Fibroblast of lung (primary cell): ENCODE data around the gene RUFY3. TPM values are rescaled to one million over a fixed set of nuclear protein-coding genes. Genes with fewer than 3 reads are reported as not detected.
A peak's percentile ranks its signal among the peaks of the same experiment; 100 is the strongest.

Source experiments
- DNase-seq, 2 donors: peaks; one replicate each; pipeline versions ENCODE4 v3.0.0 to v3.0.0-alpha.2; 2010; ENCODE audit warnings: low read depth in 2 of 2
- H2AFZ ChIP-seq: 2 replicates; pipeline ENCODE4 v1.5.1; 2012; ENCODE audit warnings: low read length, control low read depth, inconsistent platforms
- H3K27ac ChIP-seq: 2 replicates; pipeline ENCODE4 v1.5.1; 2011; ENCODE audit warnings: low read length, control low read depth; ENCODE audit not compliant: insufficient read depth
- H3K27me3 ChIP-seq: 2 replicates; pipeline ENCODE4 v1.5.1; 2011; ENCODE audit warnings: mild to moderate bottlenecking, low read length; ENCODE audit not compliant: control insufficient read depth, insufficient read depth
- H3K36me3 ChIP-seq: 2 replicates; pipeline ENCODE4 v1.5.1; 2011; ENCODE audit warnings: low read length; ENCODE audit not compliant: control insufficient read depth, insufficient read depth
- H3K4me1 ChIP-seq: 2 replicates; pipeline ENCODE4 v1.5.1; 2011; ENCODE audit warnings: low read length; ENCODE audit not compliant: control insufficient read depth, insufficient read depth; ENCODE audit errors: extremely low read depth
- H3K4me2 ChIP-seq: 2 replicates; pipeline ENCODE4 v1.5.1; 2011; ENCODE audit warnings: low read length, control low read depth; ENCODE audit not compliant: insufficient read depth; ENCODE audit errors: extremely low read depth
- H3K4me3 ChIP-seq, 4 experiments: fragments of 200-600 bp in 1 of 4; sonication (generic) in 1 of 4; replicated peaks in 1 of 4; 2 replicates each; pipeline ENCODE4 v1.5.1; 2011 to 2016; ENCODE audit warnings: low read length in 4 of 4, low read depth in 3 of 4, mild to moderate bottlenecking in 3 of 4, control low read depth in 2 of 4, inconsistent platforms in 1 of 4, mixed read lengths in 1 of 4; ENCODE audit not compliant: insufficient read depth in 1 of 4; ENCODE audit errors: control extremely low read depth in 1 of 4
- H3K79me2 ChIP-seq: 2 replicates; pipeline ENCODE4 v1.5.1; 2012; ENCODE audit warnings: mild to moderate bottlenecking, low read length, inconsistent platforms; ENCODE audit not compliant: control insufficient read depth, insufficient read depth
- H3K9ac ChIP-seq: 2 replicates; pipeline ENCODE4 v1.5.1; 2011; ENCODE audit warnings: mild to moderate bottlenecking, low read length, control low read depth; ENCODE audit not compliant: insufficient read depth
- H3K9me3 ChIP-seq: 2 replicates; pipeline ENCODE4 v1.5.1; 2012; ENCODE audit warnings: low read depth, low read length; ENCODE audit not compliant: control insufficient read depth, insufficient read depth
- H4K20me1 ChIP-seq: 2 replicates; pipeline ENCODE4 v1.5.1; 2011; ENCODE audit warnings: low read length; ENCODE audit not compliant: control insufficient read depth, insufficient read depth; ENCODE audit errors: extremely low read depth
- EZH2 ChIP-seq: IDR thresholded peaks from 2 replicates; pipeline ENCODE4 v1.5.1; 2012; ENCODE audit warnings: low read length, control low read depth, mild to moderate bottlenecking; ENCODE audit errors: missing control alignments
- polyA plus RNA-seq, 2 donors: library from polyadenylated mRNA; depleted of rRNA in 1 of 2; stranded (reverse) in 1 of 2; unstranded in 1 of 2; fragments of >200 nt; gene quantifications; 2 replicates each; pipeline ENCODE4 v1.2.1, GENCODE V29; 2011 to 2012; ENCODE audit warnings: missing spikeins in 1 of 2
- total RNA-seq: library from RNA; depleted of rRNA; stranded (reverse); fragments of >200 nt; gene quantifications from 2 replicates; pipeline ENCODE4 v1.2.1, GENCODE V29; 2014
- TF ChIP-seq, protein P1 (sequence below), 2 donors: IDR thresholded peaks in 1 of 2; conservative IDR thresholded peaks in 1 of 2; 1 replicate in 1 of 2; 2 replicates in 1 of 2; pipeline ENCODE4 v1.5.1; 2011 to 2012; ENCODE audit warnings: low read length in 2 of 2, control low read depth in 1 of 2, inconsistent platforms in 1 of 2, low read depth in 1 of 2, mild to moderate bottlenecking in 1 of 2

The RUFY3 gene
- total and polyA plus RNA-seq, 2 donors (not counting 1 experiment from before 2014, with no cell fraction given), result 36.3 to 97.8 TPM

DNA sequence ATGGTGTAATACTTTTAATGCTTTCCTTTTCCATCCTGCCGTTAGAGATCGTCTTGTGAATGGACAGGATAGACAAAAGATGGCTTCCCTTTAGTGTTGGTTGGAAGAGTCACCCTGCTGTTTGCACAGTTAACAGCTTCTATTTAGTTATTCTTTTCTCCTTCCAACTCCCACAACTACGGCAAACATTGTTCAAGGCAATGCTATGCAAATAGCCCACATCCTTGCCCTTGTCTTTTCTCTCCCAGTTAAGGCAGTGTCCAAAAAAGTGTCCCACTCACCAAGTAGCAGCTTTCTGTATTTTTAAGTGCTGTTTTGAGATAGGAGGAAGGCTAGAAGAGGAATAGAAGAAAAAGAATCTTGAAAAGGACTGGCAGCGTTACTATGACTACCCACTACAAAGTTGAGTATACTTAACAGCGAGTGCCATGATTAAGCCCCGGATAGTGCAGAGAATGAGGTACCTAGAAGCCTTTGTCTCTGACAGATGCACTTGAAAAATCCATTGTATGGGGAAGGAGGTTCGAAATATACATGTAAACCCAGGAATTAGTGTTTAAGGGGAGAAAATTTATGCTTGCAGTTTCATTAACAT is 12.1 kb upstream of the RUFY3 start:
- DNase-seq, result peak in 1 of 2 donors; percentile 68
- Histone ChIP-seq H3K27ac (no peak overlapping the region), H2AFZ (no peak overlapping the region)

GRCh38 chr4:70711599-70711998 is 10.2 kb upstream of the RUFY3 start:
- Histone ChIP-seq H3K27ac (no peak overlapping the region), H3K9ac (no peak overlapping the region), H3K4me2 (no peak overlapping the region), H2AFZ (no peak overlapping the region), H4K20me1 (no peaks in the 10 kb centered on the region), H3K36me3 (no peaks in the 10 kb centered on the region), H3K4me3 (no peak overlapping the region), H3K9me3 (no peaks in the 10 kb centered on the region), H3K79me2 (peaks cover 41% of the 10 kb centered on the region), H3K4me1 (peaks cover 2% of the 10 kb centered on the region), H3K27me3 (no peaks in the 10 kb centered on the region)
- no peak for DNase-seq
- TF ChIP-seq EZH2, result no peak
- TF ChIP-seq, protein P1, sequence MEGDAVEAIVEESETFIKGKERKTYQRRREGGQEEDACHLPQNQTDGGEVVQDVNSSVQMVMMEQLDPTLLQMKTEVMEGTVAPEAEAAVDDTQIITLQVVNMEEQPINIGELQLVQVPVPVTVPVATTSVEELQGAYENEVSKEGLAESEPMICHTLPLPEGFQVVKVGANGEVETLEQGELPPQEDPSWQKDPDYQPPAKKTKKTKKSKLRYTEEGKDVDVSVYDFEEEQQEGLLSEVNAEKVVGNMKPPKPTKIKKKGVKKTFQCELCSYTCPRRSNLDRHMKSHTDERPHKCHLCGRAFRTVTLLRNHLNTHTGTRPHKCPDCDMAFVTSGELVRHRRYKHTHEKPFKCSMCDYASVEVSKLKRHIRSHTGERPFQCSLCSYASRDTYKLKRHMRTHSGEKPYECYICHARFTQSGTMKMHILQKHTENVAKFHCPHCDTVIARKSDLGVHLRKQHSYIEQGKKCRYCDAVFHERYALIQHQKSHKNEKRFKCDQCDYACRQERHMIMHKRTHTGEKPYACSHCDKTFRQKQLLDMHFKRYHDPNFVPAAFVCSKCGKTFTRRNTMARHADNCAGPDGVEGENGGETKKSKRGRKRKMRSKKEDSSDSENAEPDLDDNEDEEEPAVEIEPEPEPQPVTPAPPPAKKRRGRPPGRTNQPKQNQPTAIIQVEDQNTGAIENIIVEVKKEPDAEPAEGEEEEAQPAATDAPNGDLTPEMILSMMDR (conservative IDR thresholded peaks at IDR 0.05 in 1 of 2, IDR thresholded peaks at IDR 0.05 in 1 of 2; ENCODE audit: low read depth in 1 of 2, low read length in 2 of 2), result no peak

More for the DNA sequence above, 12.1 kb upstream of the RUFY3 start:
- TF ChIP-seq, protein P1 (conservative IDR thresholded peaks at IDR 0.05 in 1 of 2, IDR thresholded peaks at IDR 0.05 in 1 of 2; ENCODE audit: low read depth in 1 of 2, low read length in 2 of 2), result no peak
- H3K9ac ChIP-seq, result no peak overlapping the region
- H4K20me1 ChIP-seq, result no peaks in the 10 kb centered on the region
- H3K79me2 ChIP-seq, result peaks cover 45% of the 10 kb centered on the region
- no peaks in the 10 kb centered on the region for H3K36me3 ChIP-seq
- peaks cover 4% of the 10 kb centered on the region for H3K4me1 ChIP-seq
- no peaks in the 10 kb centered on the region for H3K9me3 ChIP-seq
- H3K27me3 ChIP-seq, result no peaks in the 10 kb centered on the region
- no peak overlapping the region for H3K4me3 ChIP-seq
- no peak overlapping the region for H3K4me2 ChIP-seq

GRCh38 chr4:70712150-70712549 is 9.6 kb upstream of the RUFY3 start:
- Histone ChIP-seq H3K9ac (no peak overlapping the region), H3K4me2 (no peak overlapping the region), H3K27me3 (no peaks in the 10 kb centered on the region), H2AFZ (no peak overlapping the region), H4K20me1 (no peaks in the 10 kb centered on the region), H3K4me3 (no peak overlapping the region), H3K36me3 (no peaks in the 10 kb centered on the region), H3K9me3 (no peaks in the 10 kb centered on the region), H3K79me2 (peaks cover 35% of the 10 kb centered on the region), H3K4me1 (peaks cover 2% of the 10 kb centered on the region), H3K27ac (no peak overlapping the region)
- peak in 1 of 2 donors; percentile 39 for DNase-seq
- no peak for TF ChIP-seq EZH2
- TF ChIP-seq, protein P1 (conservative IDR thresholded peaks at IDR 0.05 in 1 of 2, IDR thresholded peaks at IDR 0.05 in 1 of 2; ENCODE audit: low read depth in 1 of 2, low read length in 2 of 2), result no peak
